ENCODE results near the gene AGRN. TPM values are rescaled to one million over a fixed set of nuclear protein-coding genes. Genes with fewer than 3 reads are reported as not detected.

Gene AGRN
- total RNA-seq, 1 donor from 2014 or later, result 12.7 TPM

GRCh38 chr1:1033009-1033587 lies 13.2 kb downstream of the AGRN start:
- intact Hi-C loops (cut with micrococcal nuclease), result loop anchor here (1.0 to 10.0 kb wide), 6 partner anchors 14 to 882 kb away; partner anchors contain the start of genes C1orf159, CALML6 and TMEM52

GRCh38 chr1:1033731-1034438 lies 14.0 kb downstream of the AGRN start:
- intact Hi-C loops (cut with micrococcal nuclease), result loop anchor here (1.0 to 10.0 kb wide), 6 partner anchors 15 to 881 kb away; partner anchors contain the start of genes C1orf159, CALML6 and TMEM52

GRCh38 chr1:1034439-1034781 lies 14.5 kb downstream of the AGRN start:
- intact Hi-C loops (cut with micrococcal nuclease), result loop anchor here (10.0 kb wide), 1 partner anchor 880 kb away; the partner anchor contains the start of genes CALML6 and TMEM52

GRCh38 chr1:1035291-1035943 lies 15.5 kb downstream of the AGRN start:
- intact Hi-C loops (cut with micrococcal nuclease), result loop anchor here (10.0 kb wide), 1 partner anchor 879 kb away; the partner anchor contains the start of genes CALML6 and TMEM52

- intact Hi-C loops (cut with micrococcal nuclease), result loop anchor here (10.0 kb wide), 1 partner anchor 877 kb away; the partner anchor contains the start of genes CALML6 and TMEM52
Measured at GRCh38 chr1:1037366-1038327, 17.7 kb downstream of the AGRN start.

- intact Hi-C loops (cut with micrococcal nuclease), result loop anchor here (10.0 kb wide), 1 partner anchor 876 kb away; the partner anchor contains the start of genes CALML6 and TMEM52
Measured at GRCh38 chr1:1038694-1039093, 18.8 kb downstream of the AGRN start.

- intact Hi-C loops (cut with micrococcal nuclease), result loop anchor here (10.0 kb wide), 1 partner anchor 875 kb away; the partner anchor contains the start of genes CALML6 and TMEM52
Measured at GRCh38 chr1:1039145-1039910, 19.4 kb downstream of the AGRN start.

GRCh38 chr1:1040004-1040991 lies 20.4 kb downstream of the AGRN start:
- intact Hi-C loops (cut with micrococcal nuclease), result loop anchor here (1.0 to 2.0 kb wide), 3 partner anchors 19 to 40 kb away; partner anchors contain the start of gene HES4

GRCh38 chr1:1041092-1041523 lies 21.2 kb downstream of the AGRN start:
- intact Hi-C loops (cut with micrococcal nuclease), result loop anchor here (2.0 kb wide), 1 partner anchor 28 kb away; no protein-coding TSS in a partner anchor

- intact Hi-C loops (cut with micrococcal nuclease), result loop anchor here (2.0 kb wide), 1 partner anchor 27 kb away; no protein-coding TSS in a partner anchor
Measured at GRCh38 chr1:1041873-1042272, 22.0 kb downstream of the AGRN start.

GRCh38 chr1:1042835-1043234 lies 22.9 kb downstream of the AGRN start:
- intact Hi-C loops (cut with micrococcal nuclease), result no loop called here

GRCh38 chr1:1043411-1043810 lies 23.5 kb downstream of the AGRN start:
- intact Hi-C loops (cut with micrococcal nuclease), result no loop called here

- intact Hi-C loops (cut with micrococcal nuclease), result no loop called here
Measured at GRCh38 chr1:1043921-1044320, 24.0 kb downstream of the AGRN start.

GRCh38 chr1:1044455-1045078 lies 24.6 kb downstream of the AGRN start:
- intact Hi-C loops (cut with micrococcal nuclease), result no loop called here

- intact Hi-C loops (cut with micrococcal nuclease), result no loop called here
Measured at GRCh38 chr1:1045129-1045528, 25.2 kb downstream of the AGRN start.

- intact Hi-C loops (cut with micrococcal nuclease), result no loop called here
Measured at GRCh38 chr1:1046243-1046642, 26.3 kb downstream of the AGRN start.

- intact Hi-C loops (cut with micrococcal nuclease), result no loop called here
Measured at GRCh38 chr1:1046767-1047166, 26.8 kb downstream of the AGRN start.

GRCh38 chr1:1047407-1047806 lies 27.5 kb downstream of the AGRN start:
- intact Hi-C loops (cut with micrococcal nuclease), result no loop called here

All from T-helper 1 cell treated with Interleukin-12 subunit alpha and Interleukin-12 subunit beta and Interleukin-4 antibody, amounts not matched to agents 30 ng/mL and 1 ng/mL, for 36 hours (primary cell).